SJCRH30 (cell line): ENCODE data around the gene MIP. TPM values are rescaled to one million over a fixed set of nuclear protein-coding genes. Genes with fewer than 3 reads are reported as not detected.
A peak's percentile ranks its signal among the peaks of the same experiment; 100 is the strongest.
"Not testable (repeated sequence)": the region's sequence is repeated elsewhere in the genome, so short reads cannot be mapped to it uniquely, and the experiment has no call there.

Experiments used
- DNase-seq, 2 experiments: peaks; one replicate each; pipeline ENCODE4 v3.0.0-alpha.2; 2015 to 2020
- H3K27ac ChIP-seq: fragments of 250-450 bp; sonication (Bioruptor Pico); 2 replicates; pipeline ENCODE4 v1.5.1; 2020; ENCODE audit warnings: mild to moderate bottlenecking, moderate library complexity
- H3K27me3 ChIP-seq: fragments of 250-450 bp; sonication (Bioruptor Pico); 2 replicates; pipeline ENCODE4 v1.5.1; 2020; ENCODE audit warnings: mild to moderate bottlenecking, moderate library complexity
- H3K36me3 ChIP-seq: fragments of 250-450 bp; sonication (Bioruptor Pico); 2 replicates; pipeline ENCODE4 v1.5.1; 2020; ENCODE audit warnings: mild to moderate bottlenecking, moderate library complexity
- H3K4me1 ChIP-seq: fragments of 250-450 bp; sonication (Bioruptor Pico); 2 replicates; pipeline ENCODE4 v1.5.1; 2020; ENCODE audit warnings: mild to moderate bottlenecking, moderate library complexity
- H3K4me3 ChIP-seq: fragments of 250-450 bp; sonication (Bioruptor Pico); 2 replicates; pipeline ENCODE4 v1.5.1; 2020; ENCODE audit warnings: mild to moderate bottlenecking, moderate library complexity
- H3K9me3 ChIP-seq: fragments of 250-450 bp; sonication (Bioruptor Pico); replicated peaks from 2 replicates; pipeline ENCODE4 v1.5.1; 2020; ENCODE audit warnings: mild to moderate bottlenecking, moderate library complexity
- total RNA-seq: library from RNA; depleted of rRNA; stranded (reverse); fragments of >200 nt; shearing (Covaris generic); gene quantifications from 2 replicates; pipeline ENCODE4 v1.2.3, GENCODE V29; 2014

Gene MIP
- total RNA-seq, 1 experiment from 2014 or later: not detected

DNA sequence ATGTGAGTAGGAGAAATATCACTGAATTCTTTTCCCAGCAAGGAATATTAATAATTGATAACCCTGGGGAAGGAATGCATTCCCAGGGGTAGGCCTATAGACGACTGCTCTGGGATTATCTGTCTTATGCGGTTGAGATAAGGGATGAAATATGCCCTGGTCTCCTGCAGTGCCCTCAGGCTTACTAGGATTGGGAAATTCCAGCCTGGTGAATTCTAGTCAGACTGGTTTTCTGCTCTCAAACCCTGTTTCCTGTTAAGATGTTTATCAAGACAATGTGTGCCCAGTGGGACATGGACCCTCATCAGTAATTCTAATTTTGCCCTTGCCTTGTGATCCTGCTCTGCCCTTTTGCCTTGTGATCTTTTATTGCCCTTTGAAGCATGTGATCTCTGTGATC, 11.2 kb downstream of the MIP start:
- not testable (repeated sequence) for H3K9me3 ChIP-seq, H3K4me3 ChIP-seq, H3K27me3 ChIP-seq, H3K4me1 ChIP-seq, H3K36me3 ChIP-seq, DNase-seq, H3K27ac ChIP-seq

DNA sequence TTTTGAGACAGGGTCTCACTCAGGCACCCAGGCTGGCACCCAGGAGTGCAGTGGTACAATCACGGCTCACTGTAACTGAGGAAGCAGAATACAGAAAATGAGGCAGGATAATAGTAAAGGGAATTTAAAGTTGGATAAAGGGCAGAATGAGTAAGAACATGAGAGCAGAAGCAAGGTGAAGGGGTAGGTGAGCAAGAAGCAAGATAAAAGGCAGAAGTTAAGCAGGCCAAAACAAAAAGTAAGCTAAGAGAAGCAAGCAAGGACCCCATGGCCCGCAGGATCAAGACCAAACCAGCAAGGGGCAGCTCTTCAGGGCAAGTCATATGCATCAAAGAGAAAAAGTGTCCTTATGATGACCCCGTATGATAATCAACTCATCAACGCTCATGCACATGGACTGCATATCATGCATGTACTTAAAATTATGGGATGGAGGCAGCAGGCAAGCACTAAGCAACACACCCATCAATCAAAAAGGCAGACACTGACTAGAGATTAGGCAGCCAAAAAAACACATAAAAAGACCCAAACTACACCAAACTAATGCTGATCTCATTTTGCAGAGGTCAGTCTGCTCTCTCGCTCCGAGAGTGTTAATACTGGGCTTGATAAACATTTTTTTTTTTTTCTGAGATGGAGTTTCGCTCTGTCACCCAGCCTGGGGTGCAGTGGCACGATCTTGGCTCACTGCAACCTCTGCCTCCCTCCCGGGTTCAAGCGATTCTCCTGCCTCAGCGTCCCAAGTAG, 16.9 kb downstream of the MIP start:
- H3K4me3 ChIP-seq: no peak overlapping the region
- no peaks in the 10 kb centered on the region for H3K36me3 ChIP-seq
- no peak overlapping the region for H3K27ac ChIP-seq
- no peak for DNase-seq
- no peaks in the 10 kb centered on the region for H3K9me3 ChIP-seq
- no peaks in the 10 kb centered on the region for H3K27me3 ChIP-seq
- H3K4me1 ChIP-seq: no peaks in the 10 kb centered on the region

DNA sequence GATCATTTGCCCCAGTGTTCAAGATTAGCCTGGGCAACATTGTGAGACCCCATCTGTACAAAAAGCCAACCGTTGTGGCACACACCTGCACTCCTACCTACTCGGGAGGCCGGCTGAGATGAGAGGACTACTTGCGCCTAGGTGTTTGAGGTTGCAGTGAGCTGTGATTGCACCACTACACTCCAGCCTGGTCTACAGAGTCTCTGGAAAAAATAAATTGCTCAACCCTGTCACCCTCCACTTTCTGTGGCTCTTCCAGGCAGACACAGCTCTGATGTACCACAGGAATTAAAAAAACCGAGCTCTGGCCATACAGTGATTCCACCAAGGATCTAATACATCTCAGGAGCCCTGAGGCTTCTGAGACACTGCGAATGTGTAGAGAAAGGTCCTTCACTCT, 19.6 kb downstream of the MIP start:
- no peak overlapping the region for H3K4me3 ChIP-seq
- no peaks in the 10 kb centered on the region for H3K27me3 ChIP-seq
- no peaks in the 10 kb centered on the region for H3K4me1 ChIP-seq
- DNase-seq: no peak
- no peaks in the 10 kb centered on the region for H3K9me3 ChIP-seq
- H3K27ac ChIP-seq: no peak overlapping the region
- H3K36me3 ChIP-seq: peaks cover 5% of the 10 kb centered on the region; the same call in 1 of the 2 replicates

DNA sequence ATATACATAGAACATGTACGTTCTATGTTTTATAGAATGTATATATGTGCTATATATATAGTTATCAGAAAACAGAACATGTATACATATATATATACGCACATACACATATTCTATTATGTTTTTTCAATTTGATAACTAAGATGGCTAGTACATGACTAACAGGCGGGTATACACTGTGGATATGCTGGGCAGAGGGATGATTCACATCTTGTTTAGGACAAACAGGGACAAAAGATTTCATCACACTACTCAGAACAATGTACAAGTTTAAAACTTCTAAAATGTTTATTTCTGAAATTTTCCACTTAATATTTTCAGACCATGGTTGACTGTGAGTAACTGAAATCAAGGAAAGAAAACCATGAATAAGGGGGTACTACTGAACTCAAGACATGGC, 22.6 kb downstream of the MIP start:
- H3K9me3 ChIP-seq: no peaks in the 10 kb centered on the region
- no peaks in the 10 kb centered on the region for H3K4me1 ChIP-seq
- H3K4me3 ChIP-seq: no peak overlapping the region
- no peak for DNase-seq
- no peaks in the 10 kb centered on the region for H3K27me3 ChIP-seq
- no peak overlapping the region for H3K27ac ChIP-seq
- peaks cover 15% of the 10 kb centered on the region; the same call in 1 of the 2 replicates for H3K36me3 ChIP-seq

DNA sequence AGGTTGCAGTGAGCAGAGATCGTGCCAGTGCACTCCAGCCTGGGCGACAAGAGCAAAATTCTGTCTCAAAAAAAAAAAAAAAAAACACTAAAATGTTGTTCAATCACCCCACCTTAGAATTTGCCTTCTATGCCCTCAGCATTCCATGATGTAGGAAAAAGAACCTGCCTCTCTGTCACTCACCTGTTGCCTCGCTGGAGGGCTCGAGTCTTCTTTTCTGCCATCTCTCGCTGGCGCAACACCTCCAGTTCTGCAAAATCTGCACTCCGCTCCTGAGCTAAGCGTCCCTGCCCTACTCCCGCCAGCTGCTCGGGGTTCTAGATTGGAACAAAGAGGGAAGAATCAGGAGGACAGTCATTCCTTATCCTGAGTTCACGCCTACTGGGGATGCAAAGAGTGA, 23.2 kb downstream of the MIP start:
- no peak overlapping the region for H3K27ac ChIP-seq

DNA sequence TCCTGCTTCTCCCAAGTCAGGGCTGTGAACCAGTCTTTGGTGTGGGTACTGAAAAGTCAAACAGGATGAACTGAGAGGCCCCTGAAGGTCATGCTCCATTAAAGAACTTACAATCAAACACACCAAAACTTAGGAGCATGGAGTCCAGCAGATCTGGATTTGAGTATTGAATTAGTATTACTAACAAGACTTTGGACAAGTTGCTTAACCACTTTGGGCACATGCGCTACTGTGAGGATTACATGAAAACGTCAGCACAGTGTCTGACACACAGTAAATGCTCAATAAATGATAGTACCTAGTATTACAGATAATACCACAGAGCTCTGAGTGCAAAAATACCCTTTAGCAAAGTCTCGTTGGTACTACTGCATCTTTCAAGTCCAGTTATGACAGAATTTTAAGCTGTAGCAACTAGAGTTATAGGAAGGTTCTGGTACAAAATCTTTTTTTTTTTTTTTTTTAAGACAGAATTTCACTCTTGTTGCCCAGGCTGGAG, 28.5 kb downstream of the MIP start:
- no peak for DNase-seq
- Histone ChIP-seq H3K4me3 (no peak overlapping the region), H3K36me3 (peaks cover 27% of the 10 kb centered on the region), H3K27me3 (no peaks in the 10 kb centered on the region), H3K27ac (no peak overlapping the region), H3K4me1 (no peaks in the 10 kb centered on the region), H3K9me3 (no peaks in the 10 kb centered on the region)

More for the DNA sequence above, 23.2 kb downstream of the MIP start:
- H3K4me3 ChIP-seq: no peak overlapping the region
- DNase-seq: no peak
- H3K27me3 ChIP-seq: no peaks in the 10 kb centered on the region
- H3K4me1 ChIP-seq: no peaks in the 10 kb centered on the region
- no peaks in the 10 kb centered on the region for H3K9me3 ChIP-seq
- peaks cover 15% of the 10 kb centered on the region; the same call in 1 of the 2 replicates for H3K36me3 ChIP-seq

DNA sequence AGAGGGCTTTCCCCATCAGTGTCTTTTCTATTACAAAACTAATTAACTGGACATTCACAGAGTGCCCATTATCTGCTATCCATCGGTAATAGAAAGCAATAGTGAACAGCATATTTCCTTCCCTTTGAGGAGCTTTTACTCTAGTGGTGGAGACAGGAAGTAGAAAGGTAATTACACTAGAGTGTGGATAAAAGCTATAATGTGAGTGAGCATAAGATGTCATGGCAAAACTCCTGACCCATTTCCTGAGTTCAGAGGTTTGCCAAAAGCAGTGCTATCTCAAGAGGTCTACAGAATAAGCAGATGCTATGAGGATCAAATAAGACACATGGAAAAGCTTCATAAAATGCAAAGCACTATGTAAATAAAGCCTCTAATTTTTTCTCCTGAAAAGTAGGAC, 29.3 kb downstream of the MIP start:
- no peak overlapping the region for H3K27ac ChIP-seq
- H3K36me3 ChIP-seq: peaks cover 30% of the 10 kb centered on the region
- no peak overlapping the region for H3K4me3 ChIP-seq
- H3K4me1 ChIP-seq: no peaks in the 10 kb centered on the region
- no peaks in the 10 kb centered on the region for H3K9me3 ChIP-seq
- H3K27me3 ChIP-seq: no peaks in the 10 kb centered on the region
- no peak for DNase-seq

DNA sequence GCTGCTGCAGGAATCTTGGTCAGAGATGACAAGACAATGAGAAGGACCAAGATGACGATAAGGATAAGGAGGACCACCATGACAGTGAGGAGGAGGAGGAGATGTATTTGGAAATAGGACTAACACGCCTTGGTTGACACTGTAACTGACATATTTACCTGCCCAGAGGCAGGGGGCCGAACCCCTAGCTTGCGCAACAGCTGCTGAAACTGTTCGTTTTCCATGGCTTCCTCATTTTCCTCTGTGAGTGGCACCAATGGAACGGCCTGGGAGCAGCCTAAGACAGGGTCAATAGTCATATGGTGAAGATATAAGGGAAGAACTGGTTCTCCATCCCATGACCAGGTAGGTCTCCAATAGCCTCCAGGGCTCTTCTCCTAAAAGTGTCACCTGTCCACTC, 34.0 kb downstream of the MIP start:
- Histone ChIP-seq H3K27ac (no peak overlapping the region), H3K4me1 (no peaks in the 10 kb centered on the region), H3K9me3 (no peaks in the 10 kb centered on the region), H3K36me3 (peaks cover 28% of the 10 kb centered on the region), H3K27me3 (no peaks in the 10 kb centered on the region), H3K4me3 (no peak overlapping the region)
- DNase-seq: no peak

DNA sequence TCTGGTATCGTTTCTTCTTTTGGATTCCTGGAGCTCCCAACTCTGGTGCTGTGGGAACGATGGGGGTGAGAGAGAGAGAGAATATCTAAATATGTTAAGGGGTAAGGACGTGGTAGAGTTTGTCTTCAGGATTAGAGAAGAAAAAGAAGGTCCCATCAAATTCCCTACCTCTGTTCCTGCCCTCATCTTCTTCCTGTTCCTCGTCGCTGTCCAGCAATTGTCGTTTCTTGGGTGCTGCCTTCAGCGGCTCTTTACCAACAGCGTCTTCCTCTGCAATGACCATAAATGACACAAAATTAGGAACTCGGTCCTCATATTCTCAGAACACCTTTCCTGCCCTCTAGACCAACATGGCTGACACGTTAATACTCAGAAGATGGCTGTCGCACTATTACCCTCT, 36.7 kb downstream of the MIP start:
- no peak overlapping the region for H3K4me3 ChIP-seq
- H3K9me3 ChIP-seq: no peaks in the 10 kb centered on the region
- H3K27me3 ChIP-seq: no peaks in the 10 kb centered on the region
- H3K27ac ChIP-seq: no peak overlapping the region
- no peaks in the 10 kb centered on the region for H3K4me1 ChIP-seq
- H3K36me3 ChIP-seq: peaks cover 23% of the 10 kb centered on the region
- no peak for DNase-seq

DNA sequence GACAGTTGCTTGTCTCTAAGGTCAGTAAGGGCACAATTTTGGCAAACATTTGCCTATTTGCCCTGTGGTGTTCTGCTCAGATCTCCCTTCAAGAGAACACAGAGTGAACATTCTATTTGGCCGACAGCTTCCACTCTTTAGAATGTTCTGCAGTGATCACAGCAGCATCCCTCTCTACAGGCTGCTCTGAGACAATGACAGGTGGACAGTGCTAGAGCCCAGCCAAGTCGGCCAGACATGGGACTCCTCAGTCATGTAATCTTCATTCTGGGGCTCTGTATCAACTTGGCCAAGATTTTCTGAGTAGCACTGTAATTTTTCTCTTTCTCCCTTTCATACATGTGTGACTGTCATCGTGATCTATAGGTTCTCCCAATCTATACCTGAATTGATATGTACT, 40.1 kb downstream of the MIP start:
- H3K4me1 ChIP-seq: no peaks in the 10 kb centered on the region
- H3K27ac ChIP-seq: no peak overlapping the region
- no peak for DNase-seq
- H3K27me3 ChIP-seq: no peaks in the 10 kb centered on the region
- no peak overlapping the region for H3K4me3 ChIP-seq
- H3K36me3 ChIP-seq: peaks cover 9% of the 10 kb centered on the region
- no peaks in the 10 kb centered on the region for H3K9me3 ChIP-seq

DNA sequence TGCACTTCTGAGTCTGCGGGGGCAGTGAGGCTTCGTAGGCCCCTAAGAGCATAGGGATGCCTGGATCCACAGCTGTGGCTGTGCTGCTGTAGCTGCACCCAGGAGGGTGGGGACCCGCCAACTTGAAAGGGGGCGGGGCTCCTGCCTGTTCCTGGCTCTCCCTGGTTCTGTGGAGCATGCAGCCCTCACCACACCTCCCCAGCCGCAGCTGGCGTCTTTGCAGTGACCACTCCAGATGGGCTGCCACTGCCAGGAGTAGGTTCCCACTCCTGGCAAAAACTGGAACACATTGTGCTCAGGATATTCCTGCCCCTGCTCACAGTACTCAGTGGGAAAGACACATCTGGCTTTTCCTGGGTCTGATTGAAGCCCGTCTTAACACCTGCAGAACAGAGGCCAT, 41.1 kb downstream of the MIP start:
- DNase-seq: peak in 1 of 2 experiments; percentile 7
- H3K9me3 ChIP-seq: no peaks in the 10 kb centered on the region
- no peak overlapping the region for H3K27ac ChIP-seq
- H3K36me3 ChIP-seq: no peaks in the 10 kb centered on the region; the same call in 1 of the 2 replicates
- H3K4me3 ChIP-seq: no peak overlapping the region
- no peaks in the 10 kb centered on the region for H3K4me1 ChIP-seq
- no peaks in the 10 kb centered on the region for H3K27me3 ChIP-seq

DNA sequence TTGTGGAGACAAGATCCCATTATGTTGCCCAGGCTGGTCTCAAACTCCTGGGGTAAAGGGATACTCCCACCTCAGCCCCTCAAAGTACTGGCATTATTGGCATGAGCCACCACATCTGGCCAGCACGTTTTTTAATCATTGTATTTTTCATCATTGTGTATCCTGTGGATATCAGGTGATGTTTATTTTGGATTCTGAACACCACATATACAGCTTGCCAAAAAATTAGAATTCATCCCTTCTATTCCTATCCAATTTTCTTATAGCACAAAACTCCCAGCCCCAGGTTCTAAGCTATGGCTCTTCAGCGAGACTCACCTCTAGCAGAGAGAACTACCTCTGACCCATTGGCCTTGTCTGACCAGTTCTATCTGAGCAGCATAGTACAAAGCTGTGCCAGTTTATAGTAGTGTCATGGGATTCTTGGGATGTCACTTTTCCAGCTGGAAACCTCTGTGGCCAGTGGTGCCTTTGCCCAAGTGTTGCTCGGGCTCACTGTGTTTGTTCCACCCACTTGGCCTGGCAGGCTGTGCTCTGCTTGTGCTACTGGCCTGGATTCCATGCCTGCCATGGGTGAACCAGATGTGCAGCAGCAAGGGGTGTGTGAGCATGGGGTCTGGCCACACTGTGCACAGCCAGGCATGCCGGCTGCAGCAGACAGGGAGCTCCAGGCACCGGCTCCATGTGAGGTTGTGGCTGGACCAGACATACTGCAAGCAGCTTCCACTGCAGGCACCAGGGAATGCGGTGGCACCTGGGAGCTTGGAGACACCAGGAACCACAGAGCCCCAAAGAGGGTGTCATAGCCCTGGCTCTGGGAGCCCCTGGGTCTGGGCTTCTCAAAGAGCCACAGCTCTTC, 42.4 kb downstream of the MIP start:
- Histone ChIP-seq H3K4me3 (no peak overlapping the region), H3K4me1 (no peaks in the 10 kb centered on the region), H3K27ac (no peak overlapping the region), H3K36me3 (no peaks in the 10 kb centered on the region), H3K9me3 (no peaks in the 10 kb centered on the region), H3K27me3 (no peaks in the 10 kb centered on the region)
- DNase-seq: no peak

DNA sequence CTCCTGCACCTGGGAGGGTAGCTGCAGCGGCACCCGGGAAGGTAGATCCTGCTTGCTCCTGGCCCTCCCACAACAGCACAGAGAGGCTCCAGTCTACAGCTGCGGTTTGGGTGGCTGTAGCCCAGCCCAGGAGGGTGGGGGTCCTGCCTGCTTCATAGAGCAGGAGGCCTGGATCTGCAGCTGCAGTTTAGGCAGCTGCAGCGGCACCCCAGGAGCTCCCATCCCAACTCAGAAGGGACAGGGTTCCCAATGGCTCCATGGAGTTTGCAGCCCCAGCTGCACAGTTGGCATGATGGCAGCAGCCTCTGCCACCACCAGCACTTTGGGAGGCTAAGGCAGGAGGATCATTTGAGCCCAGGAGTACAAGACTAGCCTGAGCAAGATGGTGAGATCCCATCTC, 43.7 kb downstream of the MIP start:
- no peak overlapping the region for H3K27ac ChIP-seq
- no peaks in the 10 kb centered on the region for H3K4me1 ChIP-seq
- H3K27me3 ChIP-seq: no peaks in the 10 kb centered on the region
- H3K36me3 ChIP-seq: no peaks in the 10 kb centered on the region
- no peak overlapping the region for H3K4me3 ChIP-seq
- DNase-seq: no peak
- no peaks in the 10 kb centered on the region for H3K9me3 ChIP-seq

DNA sequence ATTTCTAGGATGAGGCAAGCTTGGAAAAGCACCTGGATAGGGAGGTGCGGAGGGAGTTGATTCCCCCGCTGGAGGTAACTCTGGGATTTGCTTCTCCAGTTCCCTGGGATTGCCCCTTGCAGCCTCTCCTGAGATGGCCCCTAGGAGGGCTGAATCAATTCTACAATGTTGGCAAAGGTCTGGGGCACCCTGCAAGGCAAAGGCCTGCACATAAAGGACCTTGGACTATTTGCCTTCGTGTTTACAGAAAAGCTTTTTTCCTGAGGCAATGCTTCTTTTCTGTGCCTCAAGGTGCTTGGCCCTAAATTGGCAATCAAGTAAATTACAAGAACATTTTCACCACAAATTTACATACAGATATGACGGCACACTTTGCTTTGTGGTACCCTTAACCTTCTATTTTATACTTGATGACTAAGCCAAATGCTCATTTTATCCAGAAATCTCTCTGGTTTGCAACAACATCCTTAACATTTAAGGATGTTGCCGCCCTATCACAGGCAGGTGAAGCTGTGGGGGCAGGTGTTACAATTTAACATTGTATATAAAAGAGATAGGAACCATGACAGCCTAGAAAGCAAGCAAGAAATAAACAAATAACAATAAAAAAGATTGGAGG, 45.5 kb downstream of the MIP start:
- Histone ChIP-seq H3K4me3 (no peak overlapping the region), H3K36me3 (no peaks in the 10 kb centered on the region), H3K27me3 (no peaks in the 10 kb centered on the region), H3K27ac (no peak overlapping the region), H3K4me1 (no peaks in the 10 kb centered on the region), H3K9me3 (no peaks in the 10 kb centered on the region)
- DNase-seq: no peak

DNA sequence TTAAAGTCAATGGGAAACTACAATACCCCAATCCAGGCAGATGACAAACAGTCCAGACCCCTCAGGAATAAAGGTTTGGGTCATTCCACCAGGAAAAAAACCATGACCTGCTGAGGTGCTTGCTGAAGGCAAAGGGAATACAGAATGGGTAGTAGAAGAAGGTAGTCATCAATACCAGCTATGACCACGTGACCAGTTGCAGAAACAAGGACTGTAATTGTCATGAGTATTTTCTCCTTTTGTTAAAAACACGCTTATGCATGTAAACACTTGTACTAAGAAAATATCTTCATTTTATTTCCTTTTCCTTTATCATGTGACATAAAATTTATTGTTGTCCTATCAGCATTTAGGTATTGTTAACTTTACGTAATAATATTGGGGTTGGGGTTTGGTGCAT, 50.2 kb downstream of the MIP start:
- not testable (repeated sequence) for DNase-seq, H3K4me1 ChIP-seq, H3K36me3 ChIP-seq, H3K27ac ChIP-seq, H3K27me3 ChIP-seq, H3K4me3 ChIP-seq, H3K9me3 ChIP-seq
